ENCODE measurements around the gene CCDC117.
A peak's percentile ranks its signal among the peaks of the same experiment; 100 is the strongest.
"Not testable (repeated sequence)": the region's sequence is repeated elsewhere in the genome, so short reads cannot be mapped to it uniquely, and the experiment has no call there.

CCDC117 gene

GRCh38 chr22:28802595-28803123 lies 30.2 kb downstream of the CCDC117 start:
- DNase-seq: peak in 1 of 2 experiments; percentile 26

- not testable (repeated sequence) for DNase-seq
Measured at GRCh38 chr22:28805426-28805825, 32.9 kb downstream of the CCDC117 start.

DNA sequence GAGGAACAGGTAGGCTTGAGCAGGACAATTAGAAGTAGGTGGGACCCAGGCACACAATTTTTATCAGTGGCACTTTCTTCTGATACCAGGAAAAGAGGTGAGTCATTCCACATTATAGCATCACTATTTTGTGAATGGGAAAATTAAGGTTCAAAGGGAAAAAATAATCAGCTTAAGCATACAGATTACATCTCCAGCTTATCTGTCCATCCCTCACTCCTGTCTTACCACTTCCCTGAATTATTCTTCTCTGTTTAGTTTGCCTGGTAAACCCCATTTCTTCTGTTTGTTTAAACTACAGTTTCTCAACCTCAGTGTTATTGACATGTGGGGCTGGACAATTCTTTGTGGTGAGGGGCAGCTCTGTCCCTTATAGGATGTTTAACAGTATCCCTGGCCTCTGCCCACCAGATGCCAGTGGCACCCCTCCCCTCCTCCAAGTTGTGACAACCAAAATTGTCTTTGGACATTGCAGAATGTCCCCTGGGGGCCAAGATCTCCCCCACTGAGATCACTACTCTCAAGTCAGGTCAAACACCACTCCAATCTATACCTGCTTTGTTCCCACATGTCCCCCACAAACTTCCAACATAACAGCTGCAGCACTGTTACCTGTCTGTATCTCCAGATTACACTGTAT lies 36.3 kb downstream of the CCDC117 start:
- no peak for DNase-seq

DNA sequence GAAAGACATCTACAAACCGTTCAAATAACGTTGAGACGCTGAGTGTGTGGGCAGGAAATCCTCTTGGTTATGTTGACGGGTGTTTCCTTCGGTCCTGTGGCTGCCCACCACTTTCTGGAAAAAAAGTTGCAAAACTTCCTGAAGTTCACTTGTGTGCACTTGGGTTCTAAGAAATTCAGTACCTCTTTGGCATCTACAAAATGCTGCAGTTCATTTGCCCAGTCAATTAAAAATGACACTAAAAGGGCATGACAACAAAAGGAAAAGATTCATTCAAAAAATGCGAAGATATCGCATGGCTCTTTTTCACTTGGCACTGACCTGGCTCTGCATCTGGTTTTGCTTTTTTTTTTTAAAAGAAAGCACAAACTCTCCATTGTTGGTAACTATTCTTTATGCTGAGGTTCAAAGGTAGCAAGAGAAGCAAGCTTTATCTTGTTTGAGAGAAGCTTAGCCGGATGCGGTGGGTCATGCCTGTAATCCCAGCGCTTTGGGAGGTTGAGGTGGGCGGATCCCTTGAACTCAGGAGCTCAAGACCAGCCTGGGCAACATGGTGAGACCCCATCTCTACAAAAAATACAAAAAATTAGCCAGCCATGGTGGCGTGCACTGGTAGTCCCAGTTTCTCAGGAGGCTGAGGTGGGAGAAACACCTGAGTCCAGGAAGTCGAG lies 38.5 kb downstream of the CCDC117 start:
- no peak for DNase-seq

- no peak for DNase-seq
Measured at GRCh38 chr22:28812516-28812915, 40.0 kb downstream of the CCDC117 start.

DNA sequence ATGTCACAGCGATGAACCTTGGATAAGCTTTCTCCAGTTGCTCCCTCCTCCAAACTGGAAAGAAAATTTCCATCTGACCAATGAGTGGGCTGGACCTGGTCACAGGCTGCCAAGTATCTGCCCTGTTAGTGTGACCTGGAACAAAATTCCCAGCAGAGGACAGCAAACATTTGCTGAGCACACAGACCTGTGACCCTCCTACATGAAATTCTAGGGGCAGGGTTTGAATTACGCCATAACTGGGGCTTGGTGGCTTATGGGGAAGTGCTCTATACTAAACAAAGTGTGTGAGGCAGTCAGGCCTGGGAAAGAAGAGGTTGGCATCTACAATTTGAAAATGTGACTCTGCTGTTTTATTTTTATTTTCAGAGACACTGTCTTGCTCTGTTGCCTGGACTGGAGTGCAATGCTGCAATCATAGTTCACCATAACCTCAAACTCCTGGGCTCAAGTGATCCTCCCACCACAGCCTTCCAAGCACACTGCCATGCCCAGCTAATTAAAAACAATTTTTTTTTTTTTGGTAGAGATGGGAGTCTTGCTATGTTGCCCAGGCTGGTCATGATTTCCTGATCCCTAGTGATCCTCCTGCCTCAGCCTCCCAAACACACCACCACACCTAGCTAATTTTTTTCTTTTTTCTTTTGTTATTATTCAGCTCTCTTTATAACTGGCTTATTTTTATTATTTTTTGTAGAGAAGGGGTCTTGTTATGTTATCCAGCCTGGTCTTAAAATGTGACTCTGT lies 41.5 kb downstream of the CCDC117 start:
- peak; percentile 53 to 76 for DNase-seq

DNA sequence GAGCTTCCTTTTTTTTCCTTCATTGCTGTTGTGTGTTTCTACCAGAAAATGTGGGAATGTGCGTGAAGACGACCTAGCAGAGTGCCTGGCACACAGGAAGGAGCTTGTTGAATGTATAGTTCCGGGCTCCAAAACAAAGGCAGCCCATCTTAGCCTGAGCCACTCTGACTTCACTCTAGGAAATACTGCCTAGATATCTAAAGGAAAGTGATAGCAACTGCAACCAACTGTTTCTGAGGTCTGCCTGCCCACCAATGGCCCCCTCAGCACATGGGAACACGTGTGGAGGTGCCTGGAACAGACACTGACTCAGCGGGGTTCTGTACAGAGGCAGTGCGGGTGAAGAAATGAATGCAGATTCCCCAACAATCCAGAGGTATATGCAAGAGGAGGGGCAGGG lies 42.6 kb downstream of the CCDC117 start:
- DNase-seq: no peak

DNA sequence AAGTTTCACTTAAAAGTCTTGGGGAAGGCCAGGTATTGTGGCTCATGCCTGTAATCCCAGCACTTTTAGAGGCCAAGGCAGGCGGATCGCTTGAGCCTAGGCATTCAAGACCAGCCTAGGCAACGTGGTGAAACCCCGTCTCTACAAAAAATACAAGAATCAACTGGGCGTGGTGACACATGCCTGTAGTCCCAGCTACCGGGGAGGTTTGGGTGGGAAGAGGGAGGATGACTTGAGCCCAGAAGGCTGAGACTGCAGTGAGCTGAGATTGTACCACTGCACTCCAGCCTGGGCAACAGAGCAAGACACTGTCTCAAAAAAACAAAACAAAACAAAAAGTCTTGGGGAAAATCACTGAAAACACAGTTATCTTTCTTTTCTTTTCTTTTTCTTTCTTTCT lies 43.2 kb downstream of the CCDC117 start:
- DNase-seq: no peak

- no peak for DNase-seq
Measured at GRCh38 chr22:28817064-28817463, 44.6 kb downstream of the CCDC117 start.

GRCh38 chr22:28817919-28818859 lies 45.7 kb downstream of the CCDC117 start:
- DNase-seq: peak; percentile 63 to 80

GRCh38 chr22:28819253-28820096 lies 47.0 kb downstream of the CCDC117 start:
- no peak for DNase-seq

GRCh38 chr22:28820885-28821284 lies 48.4 kb downstream of the CCDC117 start:
- DNase-seq: no peak

GRCh38 chr22:28821452-28821851 lies 49.0 kb downstream of the CCDC117 start:
- no peak for DNase-seq

GRCh38 chr22:28822930-28823551 lies 50.5 kb downstream of the CCDC117 start:
- DNase-seq: peak; percentile 93 to 96

DNA sequence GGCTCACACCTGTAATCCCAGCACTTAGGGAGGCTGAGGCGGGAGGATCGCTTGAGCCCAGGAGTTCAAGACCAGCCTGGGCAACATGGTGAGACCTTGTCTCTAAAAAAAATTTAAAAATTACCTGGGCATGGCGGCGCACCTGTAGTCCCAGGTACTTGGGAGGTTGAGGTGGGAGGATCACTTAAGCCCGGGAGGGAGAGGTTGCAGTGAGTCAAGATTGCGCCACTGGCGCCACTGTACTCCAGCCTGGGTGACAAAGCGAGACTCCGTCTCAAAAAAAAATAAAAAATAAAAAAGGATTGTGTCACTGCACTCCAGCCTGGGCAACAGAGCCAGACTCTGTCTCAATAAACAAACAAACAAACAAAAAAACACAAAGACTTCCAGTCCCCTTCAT lies 52.0 kb downstream of the CCDC117 start:
- not testable (repeated sequence) for DNase-seq

DNA sequence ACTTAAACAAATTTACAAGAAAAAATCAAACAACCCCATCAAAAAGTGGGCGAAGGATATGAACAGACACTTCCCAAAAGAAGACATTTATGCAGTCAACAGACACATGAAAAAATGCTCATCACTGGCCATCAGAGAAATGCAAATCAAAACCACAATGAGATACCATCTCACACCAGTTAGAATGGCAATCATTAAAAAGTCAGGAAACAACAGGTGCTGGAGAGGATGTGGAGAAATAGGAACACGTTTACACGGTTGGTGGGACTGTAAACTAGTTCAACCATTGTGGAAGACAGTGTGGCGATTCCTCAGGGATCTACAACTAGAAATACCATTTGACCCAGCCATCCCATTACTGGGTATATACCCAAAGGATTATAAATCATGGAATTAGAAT lies 53.9 kb downstream of the CCDC117 start:
- not testable (repeated sequence) for DNase-seq

- DNase-seq: no peak
Measured at GRCh38 chr22:28826921-28827320, 54.4 kb downstream of the CCDC117 start.

- DNase-seq: peak; percentile 60 to 63
Measured at GRCh38 chr22:28829358-28830181, 57.1 kb downstream of the CCDC117 start.

GRCh38 chr22:28830441-28830840 lies 57.9 kb downstream of the CCDC117 start:
- no peak for DNase-seq

Data from SHP77 (cell line).